Measurements from ENCODE around the gene LACTBL1. TPM values are rescaled to one million over a fixed set of nuclear protein-coding genes. Genes with fewer than 3 reads are reported as not detected.

The LACTBL1 gene
- total and polyA plus RNA-seq, 2 of the 8 experiments (the other 6 are each of a cell fraction or from before 2014, with no cell fraction given) = not detected

- FAIRE-seq (no peak), DNase-seq (ENCODE audit: low read depth in 1 of 2, low spot score in 2 of 2) (no peak)
- peaks cover 0 to 3% (median under 1%) of the 10 kb centered on the region in 4 experiments; a peak in 1 of 7 replicates for H3K4me1 ChIP-seq (replicated peaks in 1 of 4; ENCODE audit: control insufficient read depth in 3 of 4, insufficient read depth in 4 of 4, low read length in 3 of 4)
- H2BK15ac ChIP-seq (ENCODE audit: low read length) = no peak overlapping the region
- H2BK20ac ChIP-seq (ENCODE audit: low read length) = no peak overlapping the region
- H4K20me1 ChIP-seq (replicated peaks in 1 of 2; ENCODE audit: control insufficient read depth in 1 of 2, insufficient read depth in 2 of 2, low read length in 2 of 2) = no peaks in the 10 kb centered on the region
- WGBS, 2 experiments (ENCODE audit: extremely low coverage in 1 of 2, insufficient coverage in 1 of 2, insufficient read length in 1 of 2, insufficient replicate concordance in 2 of 2, low coverage in 1 of 2, low lambda C conversion rate in 2 of 2, missing lambda C conversion rate in 1 of 2) = 91% methylated on average over 4 of the region's 4 CpGs; no CpG with 5 or more reads in 1 of the 2 experiments
- no peak overlapping the region for H3K56ac ChIP-seq (replicated peaks; ENCODE audit: insufficient read length, low read depth, low read length)
- no peak overlapping the region for H2AFZ ChIP-seq (ENCODE audit: low read length)
- H3K27me3 ChIP-seq (replicated peaks in 1 of 4; ENCODE audit: control insufficient read depth in 3 of 4, extremely low read depth in 1 of 4, insufficient read depth in 3 of 4, low read length in 3 of 4) = no peaks in the 10 kb centered on the region
- no peak overlapping the region for H4K8ac ChIP-seq (ENCODE audit: extremely low read depth, insufficient read depth, low read length)
- CTCF ChIA-PET (ENCODE audit: partially characterized antibody) = interaction anchor here (0.8 kb wide), 1 partner anchor 202 kb away, joined by 4 read pairs; no protein-coding TSS in a partner anchor
- no peak overlapping the region for H3K14ac ChIP-seq (ENCODE audit: insufficient read length)
- H3K36me3 ChIP-seq (ENCODE audit: control insufficient read depth in 2 of 4, insufficient read depth in 4 of 4, low read length in 3 of 4) = no peaks in the 10 kb centered on the region
- H4K5ac ChIP-seq (ENCODE audit: insufficient read length, low read depth, low read length) = no peak overlapping the region
- no peak for TF ChIP-seq SAP30 (IDR thresholded peaks at IDR 0.05; ENCODE audit: insufficient read depth, insufficient replicate concordance, low read length)
- TF ChIP-seq SP2 (IDR thresholded peaks at IDR 0.05; ENCODE audit: low read length) = no peak
- no peak for TF ChIP-seq RFX5 (IDR thresholded peaks at IDR 0.05; ENCODE audit: borderline replicate concordance, low read depth, low read length)
- no peak for TF ChIP-seq CBX8 (IDR thresholded peaks at IDR 0.05; ENCODE audit: borderline replicate concordance, low read depth, low read length)
- no peak for TF ChIP-seq EZH2 (IDR thresholded peaks at IDR 0.05; ENCODE audit: low read depth, low read length, severe bottlenecking)
- no peak for TF ChIP-seq NRF1 (IDR thresholded peaks at IDR 0.05; ENCODE audit: low read depth, low read length)
- TF ChIP-seq RNF2 (IDR thresholded peaks at IDR 0.05; ENCODE audit: borderline replicate concordance, low read depth, low read length, missing control alignments, poor library complexity, severe bottlenecking) = no peak
- TF ChIP-seq MAX (IDR thresholded peaks at IDR 0.05) = no peak
- H3K79me2 ChIP-seq (ENCODE audit: control insufficient read depth in 1 of 2, insufficient read depth in 2 of 2, low read length in 2 of 2) = no peaks in the 10 kb centered on the region
- H3K4ac ChIP-seq (replicated peaks; ENCODE audit: insufficient read length, low read depth, low read length) = no peak overlapping the region
- no peak overlapping the region for H3K4me2 ChIP-seq (ENCODE audit: insufficient read depth in 1 of 2, low read depth in 2 of 2, low read length in 2 of 2)
- no peaks in the 10 kb centered on the region for H3K79me1 ChIP-seq (ENCODE audit: low read depth, low read length)
- no peak overlapping the region for H2BK120ac ChIP-seq (replicated peaks; ENCODE audit: low read depth, low read length)
- no peak overlapping the region for H2BK12ac ChIP-seq (ENCODE audit: low read depth, low read length)
- H3K23ac ChIP-seq (ENCODE audit: insufficient read length) = no peak overlapping the region
- no peak overlapping the region for H3K18ac ChIP-seq (ENCODE audit: extremely low read depth, low read length)
- no peak overlapping the region for H4K91ac ChIP-seq (replicated peaks; ENCODE audit: insufficient read length, low read length)
- no peak overlapping the region for H2BK5ac ChIP-seq (ENCODE audit: low read depth, low read length)
- no peak overlapping the region for H3K4me3 ChIP-seq (ENCODE audit: extremely low read depth in 1 of 4, insufficient read depth in 2 of 4, low read depth in 3 of 4, low read length in 4 of 4)
- H3K9ac ChIP-seq (replicated peaks in 1 of 4; ENCODE audit: extremely low read depth in 1 of 4, low read depth in 3 of 4, low read length in 3 of 4) = no peak overlapping the region
- no peaks in the 10 kb centered on the region for H3K9me3 ChIP-seq (ENCODE audit: insufficient read depth in 2 of 2, low read depth in 1 of 2, low read length in 1 of 2)
- POLR2A ChIA-PET (ENCODE audit: partially characterized antibody) = interaction anchor here (0.9 kb wide), 1 partner anchor 12 kb away, joined by 3 read pairs; the partner anchor contains the start of gene LACTBL1
- no peaks in the 10 kb centered on the region for H3K23me2 ChIP-seq (ENCODE audit: low read depth, low read length)
- no peak overlapping the region for H3K27ac ChIP-seq (ENCODE audit: low read depth, low read length)
- no peak overlapping the region for H2AK5ac ChIP-seq (ENCODE audit: low read depth, low read length)
Observed at GRCh38 chr1:22983944-22984343, 11.3 kb upstream of the LACTBL1 start.

Data from H1 (cell line).